A673 (cell line): ENCODE measurements around the gene PPP3CB. TPM values are rescaled to one million over a fixed set of nuclear protein-coding genes. Genes with fewer than 3 reads are reported as not detected.

ENCODE experiments used
- Bru-seq: library from RNA; stranded (reverse); fragments of 400-500 nt; gene quantifications from one replicate; lab custom pipeline; 2021; lab: Mats Ljungman, UMichigan
- BruChase-seq, 2 experiments: library from RNA; stranded (reverse); fragments of 400-500 nt; gene quantifications; one replicate each; lab custom pipeline; 2021; lab: Mats Ljungman, UMichigan
- BruUV-seq: library from RNA; stranded (reverse); fragments of 400-500 nt; replicated peaks from 2 replicates; lab custom pipeline; 2021; lab: Mats Ljungman, UMichigan
- CTCF ChIA-PET: fragments of 300-600 bp; sonication (Branson Sonifier 250); formaldehyde crosslinking; loops from one replicate; lab custom pipeline; 2022; ENCODE audit warnings: antibody characterized with exemption; lab: Charles Lee
- POLR2A ChIA-PET: fragments of 300-600 bp; sonication (Branson Sonifier 250); formaldehyde crosslinking; loops from one replicate; lab custom pipeline; 2022; ENCODE audit warnings: antibody characterized with exemption; ENCODE audit not compliant: low non-redundant PET; lab: Charles Lee
- DNase-seq: peaks from one replicate; pipeline ENCODE4 v3.0.0-alpha.2; 2015; ENCODE audit warnings: low spot score
- H3K27ac ChIP-seq: fragments of 200-600 bp; sonication (generic); 2 replicates; pipeline ENCODE4 v1.5.1; 2016; ENCODE audit warnings: mixed run types, low read depth, mild to moderate bottlenecking, mixed read lengths, antibody characterized with exemption, low read length; ENCODE audit not compliant: poor library complexity, severe bottlenecking
- H3K27me3 ChIP-seq: fragments of 200-600 bp; sonication (generic); replicated peaks from 2 replicates; pipeline ENCODE4 v1.6.1; 2017; ENCODE audit warnings: mixed run types, low read depth, mild to moderate bottlenecking, mixed read lengths, antibody characterized with exemption, low read length; ENCODE audit not compliant: insufficient read depth, poor library complexity
- H3K36me3 ChIP-seq: fragments of 200-600 bp; sonication (generic); 2 replicates; pipeline ENCODE4 v1.6.1; 2016; ENCODE audit warnings: mixed run types, mild to moderate bottlenecking, mixed read lengths, antibody characterized with exemption, low read length; ENCODE audit not compliant: insufficient read depth, poor library complexity, severe bottlenecking
- H3K4me1 ChIP-seq: fragments of 200-600 bp; sonication (generic); 2 replicates; pipeline ENCODE4 v1.6.1; 2017; ENCODE audit warnings: mixed run types, mild to moderate bottlenecking, mixed read lengths, antibody characterized with exemption, low read length; ENCODE audit not compliant: insufficient read depth, poor library complexity, severe bottlenecking
- H3K4me3 ChIP-seq: fragments of 200-600 bp; sonication (generic); 2 replicates; pipeline ENCODE4 v1.5.1; 2016; ENCODE audit warnings: low read depth, mixed run types, mild to moderate bottlenecking, mixed read lengths, low read length; ENCODE audit not compliant: poor library complexity, severe bottlenecking
- H3K9me3 ChIP-seq: fragments of 200-600 bp; sonication (generic); 2 replicates; pipeline ENCODE4 v1.6.1; 2016; ENCODE audit warnings: mixed run types, low read depth, mild to moderate bottlenecking, mixed read lengths, antibody characterized with exemption, low read length; ENCODE audit not compliant: poor library complexity, severe bottlenecking
- CTCF ChIP-seq: fragments of 300-800, 200-600 bp; sonication (generic); conservative IDR thresholded peaks from 2 replicates; pipeline ENCODE4 v1.5.1; 2017; ENCODE audit warnings: low read depth, mild to moderate bottlenecking, antibody characterized with exemption, low read length, moderate library complexity, mixed read lengths
- EZH2 ChIP-seq: fragments of 200-600 bp; sonication (generic); IDR thresholded peaks from 2 replicates; pipeline ENCODE4 v1.6.1; 2017; ENCODE audit warnings: borderline replicate concordance, low read depth, mild to moderate bottlenecking, mixed read lengths, antibody characterized with exemption, low read length; ENCODE audit not compliant: poor library complexity, severe bottlenecking
- intact Hi-C: fragments of 100-400 bp; cut with micrococcal nuclease; formaldehyde crosslinking; loops from one replicate; pipeline ENCODE4 v1.10.0; 2022; ENCODE audit not compliant: unreplicated experiment
- long read RNA-seq: library from polyadenylated mRNA; stranded (forward); transcript quantifications from one replicate; pipeline ENCODE4 v2.0.0, GENCODE V29; 2022
- total RNA-seq: library from RNA; stranded (reverse); gene quantifications from 2 replicates; pipeline ENCODE4 v1.2.3, GENCODE V29; 2021

The PPP3CB gene
- total RNA-seq (57.8 and 60.2 TPM in 2 replicates), Bru-seq, nascent RNA (percentile 90 among the genes with signal in this experiment), BruChase-seq, experiment 1, labeled RNA remaining after a 2-hour chase (percentile 91 among the genes with signal in this experiment), BruChase-seq, experiment 2, labeled RNA remaining after a 6-hour chase (percentile 90 among the genes with signal in this experiment)
- long read RNA-seq, transcript PPP3CB-201 (12 exons, 2,418 nt), result minor isoform, 7 of 56 reads
- long read RNA-seq, transcript PPP3CB-203 (13 exons, 3,119 nt), result major isoform, 9 of 56 reads
- long read RNA-seq, partial matches to known transcripts, result 15 of 56 reads
- long read RNA-seq, other reads (novel, unspliced or antisense), result 21 of 56 reads

GRCh38 chr10:73495884-73496674 is at the start of gene PPP3CB:
TSS of gene PPP3CB (minus strand) at chr10:73496024. CDS start at chr10:73495889, 135 bp downstream.
- Histone ChIP-seq H3K4me1 (peaks cover 16% of the 10 kb centered on the region), H3K4me3 (peak within 1 kb of the TSS; percentile 96), H3K9me3 (no peaks in the 10 kb centered on the region), H3K27ac (peak within 1 kb of the TSS; percentile 90), H3K36me3 (no peaks in the 10 kb centered on the region), H3K27me3 (no peaks in the 10 kb centered on the region)
- POLR2A ChIA-PET, result interaction anchor here (0.6 to 0.7 kb wide), 2 partner anchors 147 to 400 kb away, joined by 3 to 10 read pairs; no protein-coding TSS in a partner anchor
- CTCF ChIA-PET, result no interaction called here
- TF ChIP-seq CTCF, result no peak
- TF ChIP-seq EZH2, result no peak
- BruUV-seq, result TSS peak; percentile 92
- intact Hi-C loops, result no loop called here
- peak; percentile 98 for DNase-seq

- Histone ChIP-seq H3K9me3 (no peaks in the 10 kb centered on the region), H3K27me3 (no peaks in the 10 kb centered on the region), H3K36me3 (no peaks in the 10 kb centered on the region), H3K4me1 (no peaks in the 10 kb centered on the region), H3K4me3 (no peak overlapping the region), H3K27ac (no peak overlapping the region)
- TF ChIP-seq CTCF, result no peak
- no peak for DNase-seq
- BruUV-seq, result no TSS peak
- intact Hi-C loops, result no loop called here
- CTCF ChIA-PET, result no interaction called here
- POLR2A ChIA-PET, result no interaction called here
Observed at GRCh38 chr10:73545357-73545756, 49.5 kb upstream of the PPP3CB start.

DNA sequence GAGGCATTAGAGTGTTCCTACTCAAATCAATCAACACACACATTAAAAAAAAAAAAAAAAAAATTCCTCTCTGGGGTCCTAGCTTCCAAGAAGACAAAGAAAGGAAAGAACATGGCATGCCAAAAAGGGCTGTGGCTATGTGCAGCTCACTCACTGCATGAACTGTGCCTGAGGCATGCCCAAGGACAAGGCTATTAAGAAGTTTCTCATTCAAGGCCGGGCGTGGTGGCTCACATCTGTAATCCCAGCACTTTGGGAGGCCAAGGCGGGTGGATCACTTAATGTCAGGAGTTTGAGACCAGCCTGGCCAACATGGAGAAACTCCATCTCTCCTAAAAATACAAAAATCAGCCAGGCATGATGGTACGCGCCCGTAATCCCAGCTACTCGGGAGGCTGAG is 41.9 kb upstream of the PPP3CB start:
- Histone ChIP-seq H3K9me3 (no peaks in the 10 kb centered on the region), H3K4me3 (no peak overlapping the region), H3K27me3 (no peaks in the 10 kb centered on the region), H3K4me1 (no peaks in the 10 kb centered on the region), H3K36me3 (no peaks in the 10 kb centered on the region), H3K27ac (no peak overlapping the region)
- CTCF ChIA-PET, result no interaction called here
- intact Hi-C loops, result no loop called here
- no peak for TF ChIP-seq CTCF
- no peak for TF ChIP-seq EZH2
- DNase-seq, result no peak
- no TSS peak for BruUV-seq
- POLR2A ChIA-PET, result no interaction called here
